Activated CD8-positive, alpha-beta T cell treated with anti-CD3 and anti-CD28 coated beads, Interleukin-2, amount 10 ng/mL, durations not matched to agents 7 days and 5 days (primary cell): ENCODE measurements around the gene ZNF823. TPM values are rescaled to one million over a fixed set of nuclear protein-coding genes. Genes with fewer than 3 reads are reported as not detected.

Experiments used
- ATAC-seq: fragments of 150-1000 bp; cut with Tn5 transposase; one replicate; pipeline ENCODE4 v1.10.0; 2021; ENCODE audit warnings: moderate library complexity
- CTCF ChIA-PET: fragments of 350-600 bp; sonication (Branson Sonifier 250); formaldehyde crosslinking; loops from one replicate; lab custom pipeline; 2021; ENCODE audit warnings: antibody characterized with exemption; lab: Charles Lee
- POLR2A ChIA-PET: fragments of 350-600 bp; sonication (Branson Sonifier 250); formaldehyde crosslinking; loops from one replicate; lab custom pipeline; 2021; ENCODE audit warnings: antibody characterized with exemption; lab: Charles Lee
- DNase-seq: peaks from one replicate; pipeline ENCODE4 v3.0.0-alpha.2; 2020
- H3K27ac Mint-ChIP-seq: one replicate; pipeline ENCODE4 v1.8.0; 2021; ENCODE audit warnings: mild to moderate bottlenecking, mixed read lengths
- H3K27me3 Mint-ChIP-seq: one replicate; pipeline ENCODE4 v1.8.0; 2021; ENCODE audit warnings: low read depth, mixed read lengths
- H3K36me3 Mint-ChIP-seq: one replicate; pipeline ENCODE4 v1.8.0; 2021; ENCODE audit warnings: low read depth, mixed read lengths
- H3K4me1 Mint-ChIP-seq: one replicate; pipeline ENCODE4 v1.8.0; 2021; ENCODE audit warnings: low read depth, mixed read lengths
- H3K4me3 Mint-ChIP-seq: one replicate; pipeline ENCODE4 v1.8.0; 2021; ENCODE audit warnings: mild to moderate bottlenecking, mixed read lengths
- H3K9me3 Mint-ChIP-seq: one replicate; pipeline ENCODE4 v1.8.0; 2022; ENCODE audit warnings: mixed read lengths; ENCODE audit not compliant: insufficient read depth
- total RNA-seq, 2 experiments: library from RNA; stranded (reverse); gene quantifications; one replicate each; pipeline ENCODE4 v1.2.3, GENCODE V29; 2021

ZNF823 gene
- total RNA-seq, 2 experiments from 2014 or later = 6.5 to 7.0 TPM

DNA sequence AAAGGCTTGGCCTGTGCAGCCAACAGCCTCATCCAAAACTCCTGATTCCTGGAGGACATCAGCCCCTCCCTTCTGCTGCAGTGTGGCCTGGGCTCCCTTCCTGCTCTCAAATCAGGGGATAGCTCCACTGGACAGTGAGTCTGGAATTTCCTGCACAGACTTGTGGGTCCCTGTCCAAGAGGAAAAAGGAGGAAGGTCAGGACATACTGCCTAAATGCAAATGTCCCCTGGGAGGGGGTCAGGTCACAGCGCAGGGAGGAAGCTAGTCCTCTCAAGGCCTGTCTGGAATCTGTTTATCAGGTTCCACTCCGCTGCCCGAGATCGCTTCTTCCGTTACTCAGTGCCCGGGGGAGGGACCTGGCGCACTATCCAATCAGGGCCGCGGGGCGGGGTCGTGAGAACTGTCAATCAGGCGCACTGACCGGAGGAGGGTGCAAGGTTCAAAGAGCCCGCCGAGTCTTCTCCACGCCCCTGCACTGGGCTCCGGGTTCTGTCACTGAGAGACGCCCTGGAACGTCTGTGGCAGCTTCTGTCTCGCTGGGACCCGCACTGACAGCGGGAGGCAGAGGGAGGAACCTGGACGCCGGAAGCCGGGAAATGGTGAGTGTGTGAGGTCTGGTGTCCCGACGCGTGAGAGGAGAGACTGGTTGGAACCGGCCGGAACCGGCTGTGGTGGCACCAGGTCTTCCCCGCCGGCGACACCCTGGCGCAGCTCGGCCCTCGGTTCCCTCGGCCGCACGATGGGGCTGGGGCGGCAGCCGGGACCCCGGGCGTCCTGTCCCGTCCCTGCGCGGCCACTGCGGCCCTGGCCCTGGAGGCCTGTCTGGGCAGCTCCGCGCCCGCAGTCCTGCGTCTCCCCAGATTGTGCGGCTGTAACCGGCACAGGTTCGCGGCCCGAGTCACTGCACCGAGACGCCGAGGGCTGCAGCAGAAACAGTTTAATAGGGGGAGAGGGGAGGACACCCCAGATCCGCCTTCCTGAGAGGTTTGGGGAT lies 28.1 kb upstream of the ZNF823 start, which contains the start of gene ZNF441:
Gene ZNF441, plus strand, starts transcription at position 404 of the 995 bp plus-strand sequence. Its CDS starts 194 bp downstream, at position 598.
- ATAC-seq (peak; percentile 98), DNase-seq (peak; percentile 97)
- peak within 1 kb of the TSS; percentile 97 for H3K4me3 Mint-ChIP-seq
- peaks cover 44% of the 10 kb centered on the region for H3K36me3 Mint-ChIP-seq
- peaks cover 21% of the 10 kb centered on the region for H3K4me1 Mint-ChIP-seq
- peaks cover 48% of the 10 kb centered on the region for H3K9me3 Mint-ChIP-seq
- H3K27ac Mint-ChIP-seq = peak within 1 kb of the TSS; percentile 97
- CTCF ChIA-PET = interaction anchor here (0.7 to 1.7 kb wide), 3 partner anchors 9 to 31 kb away, joined by 3 to 7 read pairs (median 4); no protein-coding TSS in a partner anchor
- peaks cover 8% of the 10 kb centered on the region for H3K27me3 Mint-ChIP-seq
- POLR2A ChIA-PET = interaction anchor here (0.7 to 1.1 kb wide), 8 partner anchors 8 to 374 kb away, joined by 3 to 7 read pairs (median 3); partner anchors contain the start of genes ZNF20 and ZNF440

DNA sequence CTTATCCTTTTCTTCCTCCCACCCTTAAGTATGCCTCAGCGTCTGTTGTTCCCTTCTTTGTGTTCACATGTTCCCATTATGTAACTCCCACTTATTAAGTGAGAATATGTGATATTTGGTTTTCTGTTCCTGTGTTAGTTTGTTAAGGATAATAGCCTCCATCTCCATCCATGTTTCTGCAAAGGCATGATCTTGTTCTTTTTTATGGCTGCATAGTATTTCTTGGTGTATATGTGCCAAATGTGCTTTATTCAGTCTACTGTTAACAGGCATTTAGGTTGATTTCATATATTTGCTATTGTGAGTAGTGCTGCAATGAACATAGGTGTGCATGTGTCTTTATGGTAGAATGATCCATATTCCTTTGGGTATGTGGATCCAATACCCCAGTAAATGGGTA lies 24.9 kb upstream of the ZNF823 start:
- H3K27me3 Mint-ChIP-seq = peaks cover 8% of the 10 kb centered on the region
- H3K36me3 Mint-ChIP-seq = peaks cover 16% of the 10 kb centered on the region
- ATAC-seq (no peak), DNase-seq (no peak)
- POLR2A ChIA-PET = no interaction called here
- H3K4me1 Mint-ChIP-seq = peaks cover 17% of the 10 kb centered on the region
- H3K27ac Mint-ChIP-seq = no peak overlapping the region
- CTCF ChIA-PET = no interaction called here
- H3K4me3 Mint-ChIP-seq = no peak overlapping the region
- peaks cover 31% of the 10 kb centered on the region for H3K9me3 Mint-ChIP-seq

DNA sequence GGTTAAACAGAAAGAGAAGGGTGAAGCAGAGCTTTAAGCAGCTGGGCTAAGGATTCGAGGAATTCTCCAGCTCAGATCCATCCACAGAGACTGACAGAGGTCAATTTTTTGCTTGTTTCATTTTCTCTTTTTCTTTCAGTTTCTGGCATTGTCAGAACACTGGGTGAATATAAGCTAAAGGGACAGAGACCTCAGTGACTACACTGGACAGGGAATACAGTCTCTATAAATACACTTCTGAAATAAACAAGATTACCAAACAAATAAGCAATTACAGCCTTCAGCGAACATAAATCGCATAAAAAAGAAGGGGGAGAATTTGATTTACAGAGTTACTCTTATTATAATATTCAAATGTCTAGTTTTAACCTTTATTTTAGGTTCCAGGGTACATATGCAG lies 24.4 kb upstream of the ZNF823 start:
- Mint-ChIP-seq H3K9me3 (peaks cover 27% of the 10 kb centered on the region), H3K4me1 (peaks cover 12% of the 10 kb centered on the region)
- CTCF ChIA-PET = no interaction called here

GRCh38 chr19:11759805-11760204 lies 21.1 kb upstream of the ZNF823 start:
- peaks cover 5% of the 10 kb centered on the region for H3K36me3 Mint-ChIP-seq
- ChIA-PET POLR2A (no interaction called here), CTCF (no interaction called here)

More for the DNA sequence above, 24.4 kb upstream of the ZNF823 start:
- H3K27ac Mint-ChIP-seq = no peak overlapping the region
- ATAC-seq (no peak), DNase-seq (no peak)
- POLR2A ChIA-PET = no interaction called here
- peaks cover 8% of the 10 kb centered on the region for H3K27me3 Mint-ChIP-seq
- H3K4me3 Mint-ChIP-seq = no peak overlapping the region
- peaks cover 12% of the 10 kb centered on the region for H3K36me3 Mint-ChIP-seq

GRCh38 chr19:11756965-11757364 lies 18.2 kb upstream of the ZNF823 start:
- no peak overlapping the region for H3K4me3 Mint-ChIP-seq
- CTCF ChIA-PET = interaction anchor here (0.6 to 1.3 kb wide), 2 partner anchors 10 to 1440 kb away, joined by 3 read pairs; partner anchors contain the start of gene ZNF441

More at GRCh38 chr19:11759805-11760204, 21.1 kb upstream of the ZNF823 start:
- H3K9me3 Mint-ChIP-seq = peaks cover 36% of the 10 kb centered on the region
- no peak overlapping the region for H3K4me3 Mint-ChIP-seq
- DNase-seq (no peak), ATAC-seq (no peak)
- H3K27me3 Mint-ChIP-seq = peaks cover 5% of the 10 kb centered on the region
- H3K4me1 Mint-ChIP-seq = no peaks in the 10 kb centered on the region
- H3K27ac Mint-ChIP-seq = no peak overlapping the region

GRCh38 chr19:11754663-11755062 lies 15.9 kb upstream of the ZNF823 start:
- Mint-ChIP-seq H3K27me3 (peaks cover 15% of the 10 kb centered on the region), H3K36me3 (peaks cover 3% of the 10 kb centered on the region)
- CTCF ChIA-PET = interaction anchor here (0.8 kb wide), 1 partner anchor 1761 kb away, joined by 3 read pairs; no protein-coding TSS in a partner anchor

More at GRCh38 chr19:11756965-11757364, 18.2 kb upstream of the ZNF823 start:
- peaks cover 4% of the 10 kb centered on the region for H3K27me3 Mint-ChIP-seq
- H3K36me3 Mint-ChIP-seq = peaks cover 3% of the 10 kb centered on the region
- POLR2A ChIA-PET = no interaction called here
- no peak for DNase-seq
- H3K27ac Mint-ChIP-seq = no peak overlapping the region
- ATAC-seq = no peak
- peaks cover 33% of the 10 kb centered on the region for H3K9me3 Mint-ChIP-seq
- H3K4me1 Mint-ChIP-seq = no peaks in the 10 kb centered on the region

GRCh38 chr19:11752244-11752736 lies 13.5 kb upstream of the ZNF823 start:
- ChIA-PET CTCF (no interaction called here), POLR2A (no interaction called here)
- peaks cover 54% of the 10 kb centered on the region for H3K9me3 Mint-ChIP-seq
- no peaks in the 10 kb centered on the region for H3K4me1 Mint-ChIP-seq
- ATAC-seq (no peak), DNase-seq (no peak)
- H3K36me3 Mint-ChIP-seq = peaks cover 3% of the 10 kb centered on the region
- H3K27ac Mint-ChIP-seq = no peak overlapping the region
- no peak overlapping the region for H3K4me3 Mint-ChIP-seq
- H3K27me3 Mint-ChIP-seq = peaks cover 18% of the 10 kb centered on the region

More at GRCh38 chr19:11754663-11755062, 15.9 kb upstream of the ZNF823 start:
- no peak for DNase-seq
- POLR2A ChIA-PET = no interaction called here
- peaks cover 49% of the 10 kb centered on the region for H3K9me3 Mint-ChIP-seq
- H3K4me1 Mint-ChIP-seq = no peaks in the 10 kb centered on the region
- no peak overlapping the region for H3K4me3 Mint-ChIP-seq
- no peak overlapping the region for H3K27ac Mint-ChIP-seq
- no peak for ATAC-seq

DNA sequence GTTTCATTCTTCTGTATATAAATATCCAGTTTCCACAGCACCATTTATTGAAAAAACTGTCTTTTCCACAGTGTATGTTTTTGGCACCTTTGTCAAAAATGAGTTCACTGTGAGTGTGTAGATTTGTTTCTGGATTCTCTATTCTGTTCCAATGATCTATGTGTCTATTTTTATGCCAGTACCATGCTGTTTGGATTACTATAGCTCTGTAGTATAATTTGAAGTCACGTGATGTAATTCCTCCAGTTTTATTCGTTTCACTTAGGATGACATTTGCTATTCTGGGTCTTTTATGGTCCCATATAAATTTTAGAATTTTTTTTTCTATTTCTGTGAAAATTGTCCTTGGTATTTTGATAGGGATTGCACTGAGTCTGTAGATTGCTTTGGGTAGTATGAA lies 11.0 kb upstream of the ZNF823 start:
- ATAC-seq (no peak), DNase-seq (no peak)
- ChIA-PET POLR2A (no interaction called here), CTCF (no interaction called here)
- Mint-ChIP-seq H3K9me3 (peaks cover 47% of the 10 kb centered on the region), H3K36me3 (no peaks in the 10 kb centered on the region), H3K4me3 (no peak overlapping the region), H3K27ac (no peak overlapping the region), H3K4me1 (no peaks in the 10 kb centered on the region), H3K27me3 (peaks cover 18% of the 10 kb centered on the region)

- peaks cover 38% of the 10 kb centered on the region for H3K9me3 Mint-ChIP-seq
- CTCF ChIA-PET = no interaction called here
Measured at GRCh38 chr19:11747277-11747676, 8.5 kb upstream of the ZNF823 start.

DNA sequence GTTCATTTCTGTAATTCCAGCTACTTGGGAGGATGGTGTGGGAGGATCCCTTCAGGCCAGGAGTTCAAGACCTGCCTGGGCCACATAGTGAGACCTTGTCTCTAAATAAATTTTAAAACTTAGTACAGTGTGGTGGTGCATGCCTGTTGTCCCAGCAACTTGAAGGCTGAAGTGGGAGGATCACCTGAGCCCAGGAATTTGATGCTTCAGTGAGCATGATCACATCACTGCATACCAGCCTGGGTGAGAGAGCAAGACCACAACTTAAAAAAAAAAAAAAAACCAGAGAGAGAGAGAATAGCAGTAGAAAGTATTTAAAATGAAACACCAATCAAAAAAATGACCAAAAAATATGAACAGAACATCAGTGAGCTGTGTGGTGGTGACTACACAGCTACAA lies 7.1 kb upstream of the ZNF823 start:
- ChIA-PET POLR2A (no interaction called here), CTCF (no interaction called here)
- ATAC-seq = no peak
- Mint-ChIP-seq H3K27me3 (peaks cover 14% of the 10 kb centered on the region), H3K27ac (no peak overlapping the region), H3K36me3 (no peaks in the 10 kb centered on the region), H3K4me1 (no peaks in the 10 kb centered on the region), H3K9me3 (peaks cover 25% of the 10 kb centered on the region), H3K4me3 (no peak overlapping the region)
- DNase-seq = no peak

More at GRCh38 chr19:11747277-11747676, 8.5 kb upstream of the ZNF823 start:
- Mint-ChIP-seq H3K27me3 (peaks cover 15% of the 10 kb centered on the region), H3K4me1 (no peaks in the 10 kb centered on the region), H3K27ac (no peak overlapping the region), H3K4me3 (no peak overlapping the region), H3K36me3 (no peaks in the 10 kb centered on the region)
- DNase-seq (no peak), ATAC-seq (no peak)
- POLR2A ChIA-PET = no interaction called here

DNA sequence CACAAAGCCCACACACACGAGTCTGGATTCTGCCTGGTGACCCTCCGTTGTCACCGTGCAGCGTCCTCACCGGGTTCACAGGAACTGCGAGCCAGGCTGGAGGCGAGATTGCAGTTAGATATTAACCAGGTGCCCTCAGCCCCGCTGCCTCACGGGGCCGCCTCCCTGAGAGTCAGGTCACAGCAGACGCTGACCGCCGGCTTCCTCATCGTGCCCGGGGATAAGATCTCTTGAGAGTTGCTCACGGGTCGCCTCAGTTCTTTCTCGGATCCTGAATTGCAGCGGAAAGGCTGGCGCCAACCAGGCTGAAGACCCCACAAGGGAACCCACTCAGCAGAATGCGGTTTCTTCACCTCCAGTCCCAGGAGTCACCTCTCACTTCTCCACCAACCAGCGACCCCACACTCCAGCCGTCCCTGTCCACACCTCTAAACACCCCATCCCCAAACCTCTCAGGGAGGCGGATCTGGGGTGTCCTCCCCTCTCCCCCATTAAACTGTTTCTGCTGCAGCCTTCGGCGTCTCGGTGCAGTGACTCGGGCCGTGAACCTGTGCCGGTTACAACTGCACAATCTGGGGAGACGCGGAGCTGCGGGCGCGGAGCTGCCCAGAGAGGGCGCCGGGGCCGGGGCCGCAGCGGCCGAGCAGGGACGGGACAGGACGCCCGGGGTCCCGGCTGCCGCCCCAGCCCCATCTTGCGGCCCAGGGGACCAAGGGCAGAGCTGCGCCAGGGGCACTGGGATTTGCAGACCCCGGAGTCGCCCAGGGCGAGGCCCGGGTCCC lies 591 bp downstream of the ZNF823 start:
- DNase-seq (peak; percentile 57), ATAC-seq (peak; percentile 65)
- peaks cover 26% of the 10 kb centered on the region for H3K36me3 Mint-ChIP-seq
- H3K27ac Mint-ChIP-seq = peak overlapping the region; percentile 98
- peaks cover 7% of the 10 kb centered on the region for H3K27me3 Mint-ChIP-seq
- H3K9me3 Mint-ChIP-seq = no peaks in the 10 kb centered on the region
- H3K4me3 Mint-ChIP-seq = peak overlapping the region; percentile 99
- ChIA-PET CTCF (interaction anchor here (0.7 to 1.2 kb wide), 2 partner anchors 156 to 178 kb away, joined by 3 read pairs; no protein-coding TSS in a partner anchor), POLR2A (interaction anchor here (0.7 kb wide), 1 partner anchor 345 kb away, joined by 3 read pairs; no protein-coding TSS in a partner anchor)
- H3K4me1 Mint-ChIP-seq = peaks cover 21% of the 10 kb centered on the region
